Activated CD8-positive, alpha-beta T cell treated with anti-CD3 and anti-CD28 coated beads, Interleukin-2, amount 10 ng/mL, durations not matched to agents 7 days and 5 days (primary cell): Measurements from ENCODE around the gene SNX24. TPM values are rescaled to one million over a fixed set of nuclear protein-coding genes. Genes with fewer than 3 reads are reported as not detected.
A peak's percentile ranks its signal among the peaks of the same experiment; 100 is the strongest.

Experiments
- ATAC-seq: fragments of 150-1000 bp; cut with Tn5 transposase; one replicate; pipeline ENCODE4 v1.10.0; 2021; ENCODE audit warnings: moderate library complexity
- CTCF ChIA-PET: fragments of 350-600 bp; sonication (Branson Sonifier 250); formaldehyde crosslinking; loops from one replicate; lab custom pipeline; 2021; ENCODE audit warnings: antibody characterized with exemption; lab: Charles Lee
- POLR2A ChIA-PET: fragments of 350-600 bp; sonication (Branson Sonifier 250); formaldehyde crosslinking; loops from one replicate; lab custom pipeline; 2021; ENCODE audit warnings: antibody characterized with exemption; lab: Charles Lee
- DNase-seq: peaks from one replicate; pipeline ENCODE4 v3.0.0-alpha.2; 2020
- H3K27ac Mint-ChIP-seq: one replicate; pipeline ENCODE4 v1.8.0; 2021; ENCODE audit warnings: mild to moderate bottlenecking, mixed read lengths
- H3K27me3 Mint-ChIP-seq: one replicate; pipeline ENCODE4 v1.8.0; 2021; ENCODE audit warnings: low read depth, mixed read lengths
- H3K36me3 Mint-ChIP-seq: one replicate; pipeline ENCODE4 v1.8.0; 2021; ENCODE audit warnings: low read depth, mixed read lengths
- H3K4me1 Mint-ChIP-seq: one replicate; pipeline ENCODE4 v1.8.0; 2021; ENCODE audit warnings: low read depth, mixed read lengths
- H3K4me3 Mint-ChIP-seq: one replicate; pipeline ENCODE4 v1.8.0; 2021; ENCODE audit warnings: mild to moderate bottlenecking, mixed read lengths
- H3K9me3 Mint-ChIP-seq: one replicate; pipeline ENCODE4 v1.8.0; 2022; ENCODE audit warnings: mixed read lengths; ENCODE audit not compliant: insufficient read depth
- total RNA-seq, 2 experiments: library from RNA; stranded (reverse); gene quantifications; one replicate each; pipeline ENCODE4 v1.2.3, GENCODE V29; 2021

Gene SNX24
- total RNA-seq, 2 experiments from 2014 or later: 0.29 to 1.6 TPM

GRCh38 chr5:122999947-123000563 is 154.6 kb downstream of the SNX24 start:
- H3K27me3 Mint-ChIP-seq: peaks cover 8% of the 10 kb centered on the region
- ATAC-seq (no peak), DNase-seq (peak; percentile 48)
- no peak overlapping the region for H3K27ac Mint-ChIP-seq
- CTCF ChIA-PET: no interaction called here
- no peak overlapping the region for H3K4me3 Mint-ChIP-seq
- H3K36me3 Mint-ChIP-seq: no peaks in the 10 kb centered on the region
- H3K9me3 Mint-ChIP-seq: no peaks in the 10 kb centered on the region
- POLR2A ChIA-PET: no interaction called here
- no peaks in the 10 kb centered on the region for H3K4me1 Mint-ChIP-seq

- no peak for DNase-seq
- H3K4me3 Mint-ChIP-seq: no peak overlapping the region
- ChIA-PET CTCF (no interaction called here), POLR2A (no interaction called here)
- H3K36me3 Mint-ChIP-seq: no peaks in the 10 kb centered on the region
- ATAC-seq: no peak
- no peaks in the 10 kb centered on the region for H3K4me1 Mint-ChIP-seq
- H3K27ac Mint-ChIP-seq: no peak overlapping the region
- H3K9me3 Mint-ChIP-seq: no peaks in the 10 kb centered on the region
- H3K27me3 Mint-ChIP-seq: peaks cover 7% of the 10 kb centered on the region
These were observed 155.3 kb downstream of the SNX24 start for GRCh38 chr5:123000731-123001130.

- H3K27me3 Mint-ChIP-seq: peaks cover 5% of the 10 kb centered on the region
These were observed 156.4 kb downstream of the SNX24 start for GRCh38 chr5:123001808-123002207.

GRCh38 chr5:123007182-123007581 is 161.8 kb downstream of the SNX24 start:
- POLR2A ChIA-PET: no interaction called here
- H3K9me3 Mint-ChIP-seq: no peaks in the 10 kb centered on the region
- ATAC-seq: no peak
- no peaks in the 10 kb centered on the region for H3K27me3 Mint-ChIP-seq
- H3K4me3 Mint-ChIP-seq: no peak overlapping the region
- CTCF ChIA-PET: no interaction called here
- no peak overlapping the region for H3K27ac Mint-ChIP-seq
- H3K36me3 Mint-ChIP-seq: no peaks in the 10 kb centered on the region
- DNase-seq: no peak
- H3K4me1 Mint-ChIP-seq: no peaks in the 10 kb centered on the region

More at GRCh38 chr5:123001808-123002207, 156.4 kb downstream of the SNX24 start:
- no peaks in the 10 kb centered on the region for H3K36me3 Mint-ChIP-seq
- H3K9me3 Mint-ChIP-seq: no peaks in the 10 kb centered on the region
- CTCF ChIA-PET: no interaction called here
- H3K4me3 Mint-ChIP-seq: no peak overlapping the region
- no peak for ATAC-seq
- no peak overlapping the region for H3K27ac Mint-ChIP-seq
- no peak for DNase-seq
- POLR2A ChIA-PET: no interaction called here
- H3K4me1 Mint-ChIP-seq: no peaks in the 10 kb centered on the region

- Mint-ChIP-seq H3K27ac (no peak overlapping the region), H3K27me3 (no peaks in the 10 kb centered on the region), H3K36me3 (no peaks in the 10 kb centered on the region), H3K4me1 (no peaks in the 10 kb centered on the region), H3K4me3 (no peak overlapping the region), H3K9me3 (no peaks in the 10 kb centered on the region)
- CTCF ChIA-PET: no interaction called here
- DNase-seq (no peak), ATAC-seq (no peak)
- POLR2A ChIA-PET: no interaction called here
These were observed 162.3 kb downstream of the SNX24 start for GRCh38 chr5:123007754-123008153.

GRCh38 chr5:123012321-123012720 is 166.9 kb downstream of the SNX24 start:
- ChIA-PET CTCF (no interaction called here), POLR2A (no interaction called here)
- Mint-ChIP-seq H3K27ac (no peak overlapping the region), H3K9me3 (no peaks in the 10 kb centered on the region), H3K27me3 (peaks cover 3% of the 10 kb centered on the region), H3K4me1 (no peaks in the 10 kb centered on the region), H3K36me3 (no peaks in the 10 kb centered on the region), H3K4me3 (no peak overlapping the region)
- no peak for ATAC-seq
- no peak for DNase-seq

- CTCF ChIA-PET: no interaction called here
- Mint-ChIP-seq H3K27me3 (peaks cover 4% of the 10 kb centered on the region), H3K9me3 (no peaks in the 10 kb centered on the region), H3K4me1 (no peaks in the 10 kb centered on the region), H3K4me3 (no peak overlapping the region), H3K27ac (no peak overlapping the region), H3K36me3 (no peaks in the 10 kb centered on the region)
- DNase-seq: no peak
- no peak for ATAC-seq
- POLR2A ChIA-PET: interaction anchor here (0.6 kb wide), 1 partner anchor 9 kb away, joined by 3 read pairs; no protein-coding TSS in a partner anchor
These were observed 169.3 kb downstream of the SNX24 start for GRCh38 chr5:123014689-123015088.

- ChIA-PET CTCF (no interaction called here), POLR2A (no interaction called here)
- Mint-ChIP-seq H3K4me1 (no peaks in the 10 kb centered on the region), H3K36me3 (no peaks in the 10 kb centered on the region), H3K9me3 (no peaks in the 10 kb centered on the region), H3K4me3 (no peak overlapping the region), H3K27me3 (peaks cover 2% of the 10 kb centered on the region), H3K27ac (no peak overlapping the region)
- DNase-seq (no peak), ATAC-seq (no peak)
These were observed 182.8 kb downstream of the SNX24 start for GRCh38 chr5:123028222-123028621.

- ATAC-seq: no peak
- DNase-seq: no peak
- no peaks in the 10 kb centered on the region for H3K9me3 Mint-ChIP-seq
- no peaks in the 10 kb centered on the region for H3K36me3 Mint-ChIP-seq
- peaks cover 9% of the 10 kb centered on the region for H3K4me1 Mint-ChIP-seq
- H3K27me3 Mint-ChIP-seq: peaks cover 31% of the 10 kb centered on the region
- H3K27ac Mint-ChIP-seq: no peak overlapping the region
- ChIA-PET CTCF (no interaction called here), POLR2A (no interaction called here)
- H3K4me3 Mint-ChIP-seq: no peak overlapping the region
These were observed 187.8 kb downstream of the SNX24 start for GRCh38 chr5:123033157-123033671.

GRCh38 chr5:123035360-123035917 is 190.0 kb downstream of the SNX24 start:
- Mint-ChIP-seq H3K4me3 (peak overlapping the region; percentile 50), H3K4me1 (peaks cover 9% of the 10 kb centered on the region), H3K27ac (no peak overlapping the region), H3K27me3 (peaks cover 43% of the 10 kb centered on the region), H3K36me3 (no peaks in the 10 kb centered on the region), H3K9me3 (no peaks in the 10 kb centered on the region)
- ChIA-PET CTCF (interaction anchor here (0.7 kb wide), 1 partner anchor 136 kb away, joined by 4 read pairs; no protein-coding TSS in a partner anchor), POLR2A (no interaction called here)
- ATAC-seq: peak; percentile 47
- no peak for DNase-seq

GRCh38 chr5:123035918-123036390 is 190.5 kb downstream of the SNX24 start:
- ChIA-PET CTCF (no interaction called here), POLR2A (no interaction called here)
- H3K9me3 Mint-ChIP-seq: no peaks in the 10 kb centered on the region
- H3K4me1 Mint-ChIP-seq: peaks cover 9% of the 10 kb centered on the region
- H3K4me3 Mint-ChIP-seq: no peak overlapping the region
- peaks cover 43% of the 10 kb centered on the region for H3K27me3 Mint-ChIP-seq
- no peak overlapping the region for H3K27ac Mint-ChIP-seq
- DNase-seq (no peak), ATAC-seq (peak; percentile 48)
- no peaks in the 10 kb centered on the region for H3K36me3 Mint-ChIP-seq

- H3K9me3 Mint-ChIP-seq: no peaks in the 10 kb centered on the region
- peak; percentile 52 for ATAC-seq
- DNase-seq: no peak
- no peaks in the 10 kb centered on the region for H3K36me3 Mint-ChIP-seq
- H3K27ac Mint-ChIP-seq: no peak within 1 kb of the TSS
- peaks cover 43% of the 10 kb centered on the region for H3K27me3 Mint-ChIP-seq
- H3K4me1 Mint-ChIP-seq: peaks cover 9% of the 10 kb centered on the region
- ChIA-PET POLR2A (no interaction called here), CTCF (no interaction called here)
- H3K4me3 Mint-ChIP-seq: peak within 1 kb of the TSS; percentile 50
These were observed 191.1 kb downstream of the SNX24 start, which contains the start of gene PPIC for GRCh38 chr5:123036391-123037103. TSS of gene PPIC (minus strand) at chr5:123036725. CDS start at chr5:123036625, 100 bp downstream.
